HCT116 (cell line): ENCODE measurements around the gene PAK6. TPM values are rescaled to one million over a fixed set of nuclear protein-coding genes. Genes with fewer than 3 reads are reported as not detected.

Experiments used
- ATAC-seq: fragments of 200-7000 bp; cut with Tn5 transposase; 2 replicates; pipeline ENCODE4 v1.9.1; 2020; ENCODE audit warnings: mild to moderate bottlenecking, moderate library complexity
- BruUV-seq: library from RNA; stranded (reverse); fragments of 400-500 nt; replicated peaks from 2 replicates; lab custom pipeline; 2021; lab: Mats Ljungman, UMichigan
- CTCF ChIA-PET: fragments of 300-600 bp; sonication (Branson Sonifier 250); formaldehyde crosslinking; loops from one replicate; lab custom pipeline; 2021; ENCODE audit warnings: antibody characterized with exemption; lab: Charles Lee
- POLR2A ChIA-PET: fragments of 300-600, 350-600 bp; sonication (Branson Sonifier 250); formaldehyde crosslinking; loops from one replicate; lab custom pipeline; 2021; ENCODE audit warnings: antibody characterized with exemption; lab: Charles Lee
- RAD21 ChIA-PET, 2 experiments: fragments of 300-600 bp; sonication (Branson Sonifier 250); formaldehyde crosslinking; loops; one replicate each; lab custom pipeline; 2023; ENCODE audit warnings: low total read pairs in 2 of 2; ENCODE audit not compliant: uncharacterized antibody in 2 of 2, unreplicated experiment in 2 of 2, low non-redundant PET in 1 of 2; lab: Charles Lee
- DNase-seq: peaks from one replicate; pipeline ENCODE4 v3.0.0-alpha.2; 2010; ENCODE audit warnings: low read depth, low spot score
- H2AFZ ChIP-seq: fragments of 200-600 bp; shearing (Covaris generic), sonication (generic); 2 replicates; pipeline ENCODE4 v1.6.1; 2017; ENCODE audit warnings: low read depth, mixed run types, mixed read lengths, antibody characterized with exemption, low read length; ENCODE audit not compliant: poor library complexity, severe bottlenecking
- H3K27ac ChIP-seq: 2 replicates; pipeline ENCODE4 v1.5.1; 2012; ENCODE audit warnings: low read depth, low read length
- H3K27me3 ChIP-seq: fragments of 200-600 bp; sonication (generic); 2 replicates; pipeline ENCODE4 v1.6.1; 2016; ENCODE audit warnings: mixed run types, low read length, mixed read lengths; ENCODE audit not compliant: insufficient read depth
- H3K36me3 ChIP-seq, 2 experiments: fragments of 200-500 bp in 1 of 2; fragments of 200-600 bp in 1 of 2; sonication (Bioruptor generic) in 1 of 2; sonication (generic) in 1 of 2; 2 replicates each; pipeline versions ENCODE4 v1.5.1 to v1.6.1; 2014 to 2016; ENCODE audit warnings: low read length in 2 of 2, inconsistent platforms in 1 of 2, mixed read lengths in 1 of 2, mixed run types in 1 of 2; ENCODE audit not compliant: insufficient read depth in 2 of 2, control insufficient read depth in 1 of 2
- H3K4me1 ChIP-seq, 2 experiments: fragments of 200-600 bp in 1 of 2; sonication (generic) in 1 of 2; 2 replicates each; pipeline versions ENCODE4 v1.5.1 to v1.6.1; 2012 to 2017; ENCODE audit warnings: low read length in 2 of 2, inconsistent platforms in 1 of 2, mild to moderate bottlenecking in 1 of 2, mixed read lengths in 1 of 2, mixed run types in 1 of 2, moderate library complexity in 1 of 2; ENCODE audit not compliant: insufficient read depth in 2 of 2, control insufficient read depth in 1 of 2
- H3K4me2 ChIP-seq: fragments of 200-600 bp; sonication (generic); 2 replicates; pipeline ENCODE4 v1.6.1; 2017; ENCODE audit warnings: mixed run types, low read length, mixed read lengths
- H3K4me3 ChIP-seq, 2 experiments: fragments of 200-600 bp in 1 of 2; sonication (generic) in 1 of 2; replicated peaks in 1 of 2; 2 replicates each; pipeline ENCODE4 v1.5.1; 2011 to 2016; ENCODE audit warnings: low read length in 2 of 2, control low read depth in 1 of 2, low read depth in 1 of 2, mild to moderate bottlenecking in 1 of 2, mixed read lengths in 1 of 2, mixed run types in 1 of 2
- H3K79me2 ChIP-seq: fragments of 200-600 bp; sonication (generic); 2 replicates; pipeline ENCODE4 v1.6.1; 2017; ENCODE audit warnings: mild to moderate bottlenecking, mixed run types, low read length, moderate library complexity, mixed read lengths; ENCODE audit not compliant: insufficient read depth
- H3K9ac ChIP-seq: fragments of 200-600 bp; sonication (generic); 2 replicates; pipeline ENCODE4 v1.6.1; 2016; ENCODE audit warnings: low read length, mixed read lengths
- H3K9me2 ChIP-seq: fragments of 200-600 bp; sonication (generic), shearing (Covaris generic); 2 replicates; pipeline ENCODE4 v1.6.1; 2017; ENCODE audit warnings: mixed run types, mild to moderate bottlenecking, moderate library complexity; ENCODE audit not compliant: insufficient read depth
- H3K9me3 ChIP-seq, 2 experiments: fragments of 200-500 bp in 1 of 2; fragments of 200-600 bp in 1 of 2; sonication (Bioruptor generic) in 1 of 2; sonication (generic) in 1 of 2; 2 replicates each; pipeline ENCODE4 v1.6.1; 2014 to 2017; ENCODE audit warnings: low read length in 2 of 2, mixed read lengths in 2 of 2, inconsistent platforms in 1 of 2, low read depth in 1 of 2, mild to moderate bottlenecking in 1 of 2, mixed run types in 1 of 2, moderate library complexity in 1 of 2; ENCODE audit not compliant: control insufficient read depth in 1 of 2, insufficient read depth in 1 of 2
- H4K20me1 ChIP-seq: fragments of 200-600 bp; sonication (generic), shearing (Covaris generic); 2 replicates; pipeline ENCODE4 v1.6.1; 2017; ENCODE audit warnings: mixed run types, mild to moderate bottlenecking, moderate library complexity; ENCODE audit not compliant: insufficient read depth
- EZH2phosphoT487 ChIP-seq: fragments of 200-600 bp; IDR thresholded peaks from 2 replicates; pipeline ENCODE4 v1.6.1; 2018; ENCODE audit warnings: antibody characterized with exemption, borderline replicate concordance
- SIN3A ChIP-seq: IDR thresholded peaks from 2 replicates; pipeline ENCODE4 v1.6.1; 2012; ENCODE audit warnings: low read depth
- SP1 ChIP-seq: IDR thresholded peaks from 2 replicates; pipeline ENCODE4 v1.6.1; 2012; ENCODE audit warnings: low read depth
- TCF7L2 ChIP-seq: IDR thresholded peaks from 2 replicates; pipeline ENCODE4 v1.7.0; 2011; ENCODE audit warnings: borderline replicate concordance, inconsistent platforms; ENCODE audit not compliant: insufficient read depth, insufficient read length; ENCODE audit errors: extremely low read depth
- YY1 ChIP-seq: IDR thresholded peaks from 2 replicates; pipeline ENCODE4 v1.6.1; 2011; ENCODE audit warnings: low read length, low read depth, moderate library complexity, mild to moderate bottlenecking; ENCODE audit not compliant: insufficient replicate concordance; ENCODE audit errors: extremely low read depth
- ZFX ChIP-seq: fragments of 450-650 bp; IDR thresholded peaks from 2 replicates; pipeline ENCODE4 v1.6.1; 2017
- intact Hi-C: fragments of 100-400 bp; cut with micrococcal nuclease; formaldehyde crosslinking; loops from 2 replicates; pipeline ENCODE4 v1.10.0; 2022
- total RNA-seq: library from RNA; stranded (reverse); gene quantifications from one replicate; pipeline ENCODE4 v1.2.1, GENCODE V29; 2021; ENCODE audit not compliant: unreplicated experiment
- TF ChIP-seq, protein P1 (sequence below): IDR thresholded peaks from 2 replicates; pipeline ENCODE4 v1.6.1; 2012
- TF ChIP-seq, protein P2 (sequence below): IDR thresholded peaks from 2 replicates; pipeline ENCODE4 v1.6.1; 2011; ENCODE audit warnings: mild to moderate bottlenecking, low read length, moderate library complexity; ENCODE audit not compliant: insufficient replicate concordance; ENCODE audit errors: extremely low read depth
- TF ChIP-seq, protein P3 (sequence below): IDR thresholded peaks from 2 replicates; pipeline ENCODE4 v1.6.1; 2012; ENCODE audit warnings: low read depth

Gene PAK6
- total RNA-seq, 1 experiment from 2014 or later = 19.9 TPM

DNA sequence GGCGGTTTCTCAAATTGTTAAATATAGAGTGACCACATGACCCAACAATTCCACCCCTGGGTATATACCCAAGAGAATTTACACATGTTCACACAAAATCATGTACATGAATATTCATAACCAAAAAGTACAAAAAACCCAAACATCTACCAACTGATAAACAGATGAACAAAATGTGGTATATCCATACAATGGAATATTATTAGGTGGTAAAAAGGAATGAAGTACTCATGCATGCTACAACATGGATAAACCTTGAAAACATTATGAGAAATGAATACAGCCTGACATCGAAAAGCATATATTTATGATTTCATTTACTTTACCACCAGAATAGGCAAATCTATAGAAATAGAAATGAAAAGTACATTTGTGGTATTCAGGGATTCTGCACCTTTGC, 61.5 kb downstream of the PAK6 start:
- Histone ChIP-seq H3K27me3 (no peaks in the 10 kb centered on the region), H3K4me3 (no peak overlapping the region), H3K9me2 (no peaks in the 10 kb centered on the region), H3K9ac (no peak overlapping the region), H3K27ac (no peak overlapping the region), H2AFZ (no peak overlapping the region), H4K20me1 (no peaks in the 10 kb centered on the region), H3K4me2 (no peak overlapping the region), H3K4me1 (peaks cover 4 to 5% of the 10 kb centered on the region in 2 experiments; a peak in 2 of 4 replicates), H3K79me2 (no peaks in the 10 kb centered on the region), H3K36me3 (no peaks in the 10 kb centered on the region), H3K9me3 (no peaks in the 10 kb centered on the region)
- TF ChIP-seq SP1 (no peak), ZFX (no peak), TCF7L2 (no peak), EZH2phosphoT487 (no peak), YY1 (no peak), SIN3A (no peak)
- TF ChIP-seq, protein P1, sequence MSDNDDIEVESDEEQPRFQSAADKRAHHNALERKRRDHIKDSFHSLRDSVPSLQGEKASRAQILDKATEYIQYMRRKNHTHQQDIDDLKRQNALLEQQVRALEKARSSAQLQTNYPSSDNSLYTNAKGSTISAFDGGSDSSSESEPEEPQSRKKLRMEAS = no peak
- TF ChIP-seq, protein P2, sequence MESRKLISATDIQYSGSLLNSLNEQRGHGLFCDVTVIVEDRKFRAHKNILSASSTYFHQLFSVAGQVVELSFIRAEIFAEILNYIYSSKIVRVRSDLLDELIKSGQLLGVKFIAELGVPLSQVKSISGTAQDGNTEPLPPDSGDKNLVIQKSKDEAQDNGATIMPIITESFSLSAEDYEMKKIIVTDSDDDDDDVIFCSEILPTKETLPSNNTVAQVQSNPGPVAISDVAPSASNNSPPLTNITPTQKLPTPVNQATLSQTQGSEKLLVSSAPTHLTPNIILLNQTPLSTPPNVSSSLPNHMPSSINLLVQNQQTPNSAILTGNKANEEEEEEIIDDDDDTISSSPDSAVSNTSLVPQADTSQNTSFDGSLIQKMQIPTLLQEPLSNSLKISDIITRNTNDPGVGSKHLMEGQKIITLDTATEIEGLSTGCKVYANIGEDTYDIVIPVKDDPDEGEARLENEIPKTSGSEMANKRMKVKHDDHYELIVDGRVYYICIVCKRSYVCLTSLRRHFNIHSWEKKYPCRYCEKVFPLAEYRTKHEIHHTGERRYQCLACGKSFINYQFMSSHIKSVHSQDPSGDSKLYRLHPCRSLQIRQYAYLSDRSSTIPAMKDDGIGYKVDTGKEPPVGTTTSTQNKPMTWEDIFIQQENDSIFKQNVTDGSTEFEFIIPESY = no peak
- TF ChIP-seq, protein P3, sequence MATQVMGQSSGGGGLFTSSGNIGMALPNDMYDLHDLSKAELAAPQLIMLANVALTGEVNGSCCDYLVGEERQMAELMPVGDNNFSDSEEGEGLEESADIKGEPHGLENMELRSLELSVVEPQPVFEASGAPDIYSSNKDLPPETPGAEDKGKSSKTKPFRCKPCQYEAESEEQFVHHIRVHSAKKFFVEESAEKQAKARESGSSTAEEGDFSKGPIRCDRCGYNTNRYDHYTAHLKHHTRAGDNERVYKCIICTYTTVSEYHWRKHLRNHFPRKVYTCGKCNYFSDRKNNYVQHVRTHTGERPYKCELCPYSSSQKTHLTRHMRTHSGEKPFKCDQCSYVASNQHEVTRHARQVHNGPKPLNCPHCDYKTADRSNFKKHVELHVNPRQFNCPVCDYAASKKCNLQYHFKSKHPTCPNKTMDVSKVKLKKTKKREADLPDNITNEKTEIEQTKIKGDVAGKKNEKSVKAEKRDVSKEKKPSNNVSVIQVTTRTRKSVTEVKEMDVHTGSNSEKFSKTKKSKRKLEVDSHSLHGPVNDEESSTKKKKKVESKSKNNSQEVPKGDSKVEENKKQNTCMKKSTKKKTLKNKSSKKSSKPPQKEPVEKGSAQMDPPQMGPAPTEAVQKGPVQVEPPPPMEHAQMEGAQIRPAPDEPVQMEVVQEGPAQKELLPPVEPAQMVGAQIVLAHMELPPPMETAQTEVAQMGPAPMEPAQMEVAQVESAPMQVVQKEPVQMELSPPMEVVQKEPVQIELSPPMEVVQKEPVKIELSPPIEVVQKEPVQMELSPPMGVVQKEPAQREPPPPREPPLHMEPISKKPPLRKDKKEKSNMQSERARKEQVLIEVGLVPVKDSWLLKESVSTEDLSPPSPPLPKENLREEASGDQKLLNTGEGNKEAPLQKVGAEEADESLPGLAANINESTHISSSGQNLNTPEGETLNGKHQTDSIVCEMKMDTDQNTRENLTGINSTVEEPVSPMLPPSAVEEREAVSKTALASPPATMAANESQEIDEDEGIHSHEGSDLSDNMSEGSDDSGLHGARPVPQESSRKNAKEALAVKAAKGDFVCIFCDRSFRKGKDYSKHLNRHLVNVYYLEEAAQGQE = no peak
- ChIA-PET RAD21 (no interaction called here), CTCF (interaction anchor here (1.3 kb wide), 1 partner anchor 11 kb away, joined by 3 read pairs; no protein-coding TSS in a partner anchor), POLR2A (no interaction called here)
- BruUV-seq = no TSS peak
- intact Hi-C loops = no loop called here
- DNase-seq (no peak), ATAC-seq (no peak)
